ENCODE results near the gene RNF103.
"Not testable (repeated sequence)": the region's sequence is repeated elsewhere in the genome, so short reads cannot be mapped to it uniquely, and the experiment has no call there.

RNF103 gene

GRCh38 chr2:86623494-86624266 is at the start of gene RNF103:
RNF103 (minus strand) TSS chr2:86623865; CDS start chr2:86622886, 979 bp downstream.
- DNase-seq (ENCODE audit: low spot score): peak; percentile 98

- no peak for DNase-seq (ENCODE audit: low spot score)
These were observed 49.3 kb upstream of the RNF103 start for GRCh38 chr2:86673011-86673410.

GRCh38 chr2:86672027-86672545 is 48.4 kb upstream of the RNF103 start:
- DNase-seq (ENCODE audit: low spot score): no peak

GRCh38 chr2:86671337-86671981 is 47.8 kb upstream of the RNF103 start:
- no peak for DNase-seq (ENCODE audit: low spot score)

- not testable (repeated sequence) for DNase-seq (ENCODE audit: low spot score)
These were observed 45.7 kb upstream of the RNF103 start for GRCh38 chr2:86669323-86669722.

- DNase-seq (ENCODE audit: low spot score): no peak
These were observed 37.7 kb upstream of the RNF103 start for GRCh38 chr2:86661333-86661732.

- DNase-seq (ENCODE audit: low spot score): no peak
These were observed 26.5 kb upstream of the RNF103 start for GRCh38 chr2:86650188-86650587.

GRCh38 chr2:86649119-86649947 is 25.7 kb upstream of the RNF103 start:
- no peak for DNase-seq (ENCODE audit: low spot score)

- no peak for DNase-seq (ENCODE audit: low spot score)
These were observed 25.0 kb upstream of the RNF103 start for GRCh38 chr2:86648681-86649080.

- DNase-seq (ENCODE audit: low spot score): no peak
These were observed 23.2 kb upstream of the RNF103 start for GRCh38 chr2:86646865-86647264.

GRCh38 chr2:86646329-86646728 is 22.7 kb upstream of the RNF103 start:
- DNase-seq (ENCODE audit: low spot score): no peak

GRCh38 chr2:86645752-86646151 is 22.1 kb upstream of the RNF103 start:
- no peak for DNase-seq (ENCODE audit: low spot score)

GRCh38 chr2:86638712-86639111 is 15.0 kb upstream of the RNF103 start:
- no peak for DNase-seq (ENCODE audit: low spot score)

GRCh38 chr2:86636842-86637241 is 13.2 kb upstream of the RNF103 start:
- no peak for DNase-seq (ENCODE audit: low spot score)

GRCh38 chr2:86634352-86634751 is 10.7 kb upstream of the RNF103 start:
- DNase-seq (ENCODE audit: low spot score): no peak

GRCh38 chr2:86633155-86633651 is 9.5 kb upstream of the RNF103 start:
- DNase-seq (ENCODE audit: low spot score): no peak

- no peak for DNase-seq (ENCODE audit: low spot score)
These were observed 9.0 kb upstream of the RNF103 start for GRCh38 chr2:86632672-86633071.

GRCh38 chr2:86631846-86632485 is 8.3 kb upstream of the RNF103 start:
- DNase-seq (ENCODE audit: low spot score): no peak

GRCh38 chr2:86628091-86628522 is 4.4 kb upstream of the RNF103 start:
- DNase-seq (ENCODE audit: low spot score): no peak

GRCh38 chr2:86627550-86627949 is 3.9 kb upstream of the RNF103 start:
- DNase-seq (ENCODE audit: low spot score): no peak

- DNase-seq (ENCODE audit: low spot score): no peak
These were observed 1.4 kb upstream of the RNF103 start for GRCh38 chr2:86625096-86625495.

- DNase-seq (ENCODE audit: low spot score): no peak
These were observed 542 bp upstream of the RNF103 start for GRCh38 chr2:86624267-86624547.

Measured in GM03348 (cell line).